Upper lobe of left lung (tissue), 6 donors: ENCODE measurements around the gene CKMT1A. TPM values are rescaled to one million over a fixed set of nuclear protein-coding genes. Genes with fewer than 3 reads are reported as not detected.
"Not testable (repeated sequence)": the region's sequence is repeated elsewhere in the genome, so short reads cannot be mapped to it uniquely, and the experiment has no call there.

Source experiments
- ATAC-seq, 2 donors: fragments of 200-7000 bp; cut with Tn5 transposase; one replicate each; pipeline ENCODE4 v1.9.1; 2022; ENCODE audit warnings: mild to moderate bottlenecking in 2 of 2, moderate library complexity in 2 of 2; ENCODE audit not compliant: low FRiP score in 2 of 2
- DNase-seq, 2 donors: peaks; one replicate each; pipeline ENCODE4 v3.0.0-alpha.2; 2019 to 2020
- H3K27ac ChIP-seq, 4 donors: fragments of 200-600 bp; sonication (generic); one replicate each; pipeline ENCODE4 v1.5.1; 2016 to 2019
- H3K27me3 ChIP-seq, 4 donors: fragments of 200-600 bp; sonication (generic); one replicate each; pipeline ENCODE4 v1.5.1; 2017 to 2019
- H3K36me3 ChIP-seq, 4 donors: fragments of 200-600 bp; sonication (generic); one replicate each; pipeline ENCODE4 v1.5.1; 2016 to 2019
- H3K4me1 ChIP-seq, 4 donors: fragments of 200-600 bp; sonication (generic); one replicate each; pipeline ENCODE4 v1.5.1; 2018 to 2019
- H3K4me3 ChIP-seq, 4 donors: fragments of 200-600 bp; sonication (generic); one replicate each; pipeline ENCODE4 v1.5.1; 2017 to 2019; ENCODE audit warnings: mild to moderate bottlenecking in 2 of 4, moderate library complexity in 1 of 4
- H3K9me3 ChIP-seq, 4 donors: fragments of 200-600 bp; sonication (generic); one replicate each; pipeline ENCODE4 v1.5.1; 2018 to 2019
- CTCF ChIP-seq, 6 experiments: fragments of 450-650 bp in 4 of 6; fragments of 200-600 bp in 2 of 6; sonication (generic) in 2 of 6; IDR thresholded peaks; one replicate each; pipeline ENCODE4 v1.5.1; 2016 to 2019; ENCODE audit warnings: antibody characterized with exemption in 6 of 6
- EP300 ChIP-seq, 4 donors: sonication (generic); formaldehyde crosslinking; IDR thresholded peaks; one replicate each; pipeline ENCODE4 v1.5.1; 2017; ENCODE audit warnings: antibody characterized with exemption in 4 of 4, control low read depth in 2 of 4
- POLR2A ChIP-seq, 4 donors: fragments of 450-650 bp; IDR thresholded peaks; one replicate each; pipeline ENCODE4 v1.5.1; 2016 to 2017; ENCODE audit warnings: antibody characterized with exemption in 4 of 4, mild to moderate bottlenecking in 2 of 4
- POLR2AphosphoS5 ChIP-seq, 2 donors: sonication (generic); formaldehyde crosslinking; IDR thresholded peaks; one replicate each; pipeline ENCODE4 v1.5.1; 2017; ENCODE audit warnings: antibody characterized with exemption in 2 of 2
- WGBS, 2 donors: methylation state at CpG; one replicate each; pipeline ENCODE4 v1.1.5; 2017 to 2018; 5-methylcytosine and 5-hydroxymethylcytosine counted together
- total RNA-seq, 6 donors: library from RNA; depleted of rRNA in 4 of 6; stranded (reverse); fragments of >200 nt in 4 of 6; gene quantifications; one replicate each; pipeline versions ENCODE4 v1.1.0 to v1.2.1, GENCODE V29; 2016 to 2021
- donor health status: DM: no; HTN: no; CAD: no; lungs with moderate emphysema.
- donor health status: DM: no; HTN: yes; CAD: no; lungs with severe emphysema.

The CKMT1A gene
- total RNA-seq, 6 donors from 2014 or later = 1.3 to 4.6 (median 2.6) TPM; not detected in 1

DNA sequence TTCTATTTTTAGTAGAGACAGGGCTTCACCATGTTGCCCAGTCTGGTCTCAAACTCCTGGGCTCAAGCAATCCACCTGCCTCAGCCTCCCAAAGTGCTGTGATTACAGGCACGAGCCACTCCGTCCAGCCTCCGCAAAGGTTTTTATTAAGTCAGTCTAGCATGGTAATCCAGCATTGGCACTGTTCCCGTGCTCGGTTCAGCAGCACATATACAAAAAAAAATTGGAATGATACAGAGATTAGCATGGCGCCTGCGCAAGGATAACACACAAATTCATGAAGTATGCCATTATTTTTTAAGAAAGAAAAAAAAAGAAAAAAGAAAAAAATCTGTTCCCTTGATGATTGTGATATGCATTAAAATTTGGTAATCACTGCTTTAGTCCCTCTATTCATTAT is 8.5 kb downstream of the CKMT1A start:
- 83 to 92% methylated on average over 7 of the region's 7 CpGs for WGBS, 2 donors
- Histone ChIP-seq H3K4me1 (no peaks in the 10 kb centered on the region), H3K9me3 (no peaks in the 10 kb centered on the region), H3K36me3 (no peaks in the 10 kb centered on the region), H3K4me3 (no peak overlapping the region), H3K27me3 (no peaks in the 10 kb centered on the region), H3K27ac (no peak overlapping the region)
- TF ChIP-seq EP300 (IDR thresholded peaks at IDR 0.05) (no peak), CTCF (IDR thresholded peaks at IDR 0.05) (no peak), POLR2AphosphoS5 (IDR thresholded peaks at IDR 0.05) (no peak), POLR2A (IDR thresholded peaks at IDR 0.05) (no peak)
- no peak for ATAC-seq
- no peak for DNase-seq

DNA sequence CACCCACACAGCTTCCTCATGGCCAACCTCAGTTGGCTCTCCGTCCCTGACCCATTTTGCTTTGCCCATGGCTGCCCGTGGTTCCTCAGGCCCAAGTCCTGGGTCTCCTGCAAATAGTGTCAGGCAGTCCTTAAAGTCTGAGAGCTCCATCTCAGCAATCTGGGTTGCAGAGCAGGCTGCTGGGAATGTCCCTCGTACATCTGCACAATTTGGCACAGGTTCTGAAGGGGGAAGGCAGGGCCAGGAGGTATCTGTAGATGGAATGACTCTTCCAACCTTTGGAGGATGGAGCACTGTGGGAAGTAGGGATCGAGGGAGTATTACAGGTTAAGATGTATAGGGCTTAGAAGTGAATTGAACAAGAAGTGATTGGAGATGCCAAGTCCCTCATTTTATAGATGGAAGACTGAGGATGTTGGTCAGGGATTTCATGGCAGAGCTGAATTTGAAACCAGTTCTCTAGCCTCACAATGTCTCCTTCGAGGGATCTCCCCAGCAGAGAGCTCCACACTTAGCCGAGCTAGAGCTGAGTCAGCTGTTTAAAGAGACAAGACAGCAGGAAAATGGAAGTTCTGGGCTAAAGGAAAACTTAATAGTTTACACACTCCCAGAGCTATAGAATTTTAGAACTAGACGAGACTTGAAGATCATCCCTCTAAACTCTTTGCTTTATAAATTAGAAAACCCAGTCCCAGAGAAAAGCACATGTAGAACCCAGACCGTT is 9.2 kb downstream of the CKMT1A start:
- no peak for DNase-seq
- no peak for ATAC-seq

DNA sequence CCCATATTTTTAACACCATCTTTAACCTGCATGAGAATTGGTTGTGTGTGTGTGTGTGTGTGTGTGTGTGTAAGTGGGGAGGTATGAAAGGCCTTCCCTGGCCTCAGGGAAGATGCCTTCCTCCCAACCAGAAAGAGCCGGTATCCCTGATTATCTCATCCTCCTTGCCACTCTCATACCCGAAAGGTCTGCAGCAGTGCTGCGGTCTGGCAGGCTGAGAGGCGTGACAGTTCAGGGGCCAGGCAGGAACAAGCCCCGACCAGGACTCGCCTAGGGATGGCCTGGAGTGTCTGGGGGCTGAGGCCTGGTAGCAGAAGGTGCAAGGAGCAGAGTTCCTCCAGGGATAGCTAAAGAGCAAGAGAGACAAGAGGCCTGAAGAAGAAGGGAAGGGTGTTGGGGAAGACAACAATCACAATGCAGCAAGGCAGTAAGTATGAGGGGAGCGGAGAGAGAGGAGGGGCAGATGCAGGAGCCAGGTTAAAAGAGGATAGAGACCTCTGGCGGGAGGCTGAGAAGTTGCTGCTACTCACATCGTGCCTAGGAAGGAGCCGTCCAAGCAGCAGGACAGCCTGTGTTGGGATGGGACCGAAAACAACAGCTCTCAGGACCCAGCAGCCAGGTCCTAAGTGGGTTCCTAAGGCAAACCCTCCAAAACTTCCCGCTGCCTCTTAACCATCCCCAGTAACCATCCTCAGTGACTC is 16.9 kb downstream of the CKMT1A start:
- H3K27me3 ChIP-seq, H3K9me3 ChIP-seq, H3K4me3 ChIP-seq, ATAC-seq, DNase-seq, H3K36me3 ChIP-seq, H3K4me1 ChIP-seq, H3K27ac ChIP-seq: not testable (repeated sequence)
- WGBS, 2 donors = 60% methylated on average over 1 of the region's 12 CpGs; no CpG with 5 or more reads in 1 of the 2 donors

More for the DNA sequence above, 9.2 kb downstream of the CKMT1A start:
- H3K4me1 ChIP-seq = no peaks in the 10 kb centered on the region
- H3K36me3 ChIP-seq = no peaks in the 10 kb centered on the region
- H3K9me3 ChIP-seq = no peaks in the 10 kb centered on the region
- no peak for TF ChIP-seq POLR2A (IDR thresholded peaks at IDR 0.05)
- no peak for TF ChIP-seq EP300 (IDR thresholded peaks at IDR 0.05)
- TF ChIP-seq POLR2AphosphoS5 (IDR thresholded peaks at IDR 0.05) = no peak
- no peak for TF ChIP-seq CTCF (IDR thresholded peaks at IDR 0.05)
- no peak overlapping the region for H3K4me3 ChIP-seq
- 75% methylated on average over 8 of the region's 8 CpGs for WGBS, 2 donors
- H3K27ac ChIP-seq = no peak overlapping the region
- no peaks in the 10 kb centered on the region for H3K27me3 ChIP-seq

GRCh38 chr15:43723151-43723550 is 29.5 kb downstream of the CKMT1A start:
- H3K4me3 ChIP-seq = no peak overlapping the region
- no peaks in the 10 kb centered on the region for H3K9me3 ChIP-seq
- no peaks in the 10 kb centered on the region for H3K36me3 ChIP-seq
- no peaks in the 10 kb centered on the region for H3K4me1 ChIP-seq
- TF ChIP-seq EP300 (IDR thresholded peaks at IDR 0.05) = no peak
- TF ChIP-seq POLR2A (IDR thresholded peaks at IDR 0.05) = no peak
- no peak for TF ChIP-seq CTCF (IDR thresholded peaks at IDR 0.05)
- no peak for TF ChIP-seq POLR2AphosphoS5 (IDR thresholded peaks at IDR 0.05)
- 78 to 83% methylated on average over 4 of the region's 4 CpGs for WGBS, 2 donors
- no peaks in the 10 kb centered on the region for H3K27me3 ChIP-seq
- DNase-seq (no peak), ATAC-seq (no peak)
- H3K27ac ChIP-seq = no peak overlapping the region

DNA sequence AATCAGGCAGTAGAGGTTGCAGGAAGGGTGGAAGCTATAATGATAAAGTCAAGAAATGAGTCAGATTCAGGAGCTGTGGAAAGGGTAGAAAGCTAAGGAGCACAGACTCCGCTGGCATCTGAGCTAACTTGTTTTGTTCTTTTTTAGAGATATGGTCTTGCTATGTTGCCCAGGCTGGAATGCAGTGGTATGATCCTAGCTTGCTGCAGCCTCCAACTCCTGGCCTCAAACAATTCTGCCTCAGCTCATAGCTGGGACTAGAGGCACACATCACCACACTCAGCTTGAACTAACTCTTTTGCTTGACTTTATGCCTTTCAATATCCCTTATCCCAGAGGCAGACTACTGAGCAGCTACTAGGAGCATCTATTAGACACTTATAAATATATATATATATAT is 32.6 kb downstream of the CKMT1A start:
- 94 to 96% methylated on average over 1 of the region's 1 CpG for WGBS, 2 donors
- not testable (repeated sequence) for H3K4me1 ChIP-seq, H3K27ac ChIP-seq, H3K4me3 ChIP-seq, H3K27me3 ChIP-seq, H3K36me3 ChIP-seq, ATAC-seq, H3K9me3 ChIP-seq, DNase-seq

DNA sequence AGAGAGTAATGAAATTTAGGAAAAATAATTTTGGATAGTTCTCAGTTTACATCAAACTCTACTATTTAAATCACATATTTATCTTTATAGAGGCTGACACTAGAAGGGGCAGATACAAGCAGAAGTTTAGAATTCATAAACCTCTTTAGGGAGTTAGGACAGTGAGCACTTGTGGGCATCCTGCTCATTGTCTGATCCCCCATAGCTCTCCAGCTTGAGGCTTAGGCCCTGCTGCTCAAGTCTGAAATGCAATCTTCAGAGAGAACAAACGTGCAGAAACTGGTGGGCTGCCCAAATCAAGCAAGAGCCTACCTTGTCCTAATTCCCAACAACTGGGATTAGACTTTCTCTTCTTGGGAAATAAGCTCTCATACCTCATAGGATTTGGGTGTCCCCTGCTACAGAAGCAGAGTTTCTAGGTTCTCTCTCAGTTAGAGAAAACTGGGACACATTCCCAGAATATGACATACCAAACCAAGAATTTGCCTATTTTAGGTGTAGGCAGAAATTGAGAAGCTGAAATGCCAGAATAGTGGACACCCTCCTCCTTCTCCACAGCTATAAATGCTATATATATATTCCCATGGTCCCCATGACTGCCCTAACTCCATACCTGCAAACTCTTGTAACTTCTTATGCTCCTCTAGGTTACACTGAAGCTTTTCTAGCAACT is 34.5 kb downstream of the CKMT1A start:
- not testable (repeated sequence) for H3K4me1 ChIP-seq, H3K36me3 ChIP-seq, H3K27me3 ChIP-seq, DNase-seq, H3K27ac ChIP-seq, H3K9me3 ChIP-seq, H3K4me3 ChIP-seq, ATAC-seq
- WGBS, 2 donors = 43 to 70% methylated on average over 1 of the region's 1 CpG
